GM19239 (cell line): ENCODE measurements around the gene ADAMTSL5.
A peak's percentile ranks its signal among the peaks of the same experiment; 100 is the strongest.
"Not testable (repeated sequence)": the region's sequence is repeated elsewhere in the genome, so short reads cannot be mapped to it uniquely, and the experiment has no call there.

Source experiments
- DNase-seq: peaks from one replicate; pipeline ENCODE4 v3.0.0; 2011; ENCODE audit warnings: low spot score; ENCODE audit not compliant: insufficient read length
- FAIRE-seq: peaks from 2 replicates; lab custom pipeline; 2011; peaks lifted over from hg19 to GRCh38; lab: Jason Lieb, UNC

ADAMTSL5 gene

GRCh38 chr19:1499231-1499630 lies 13.6 kb downstream of the ADAMTSL5 start:
- DNase-seq: not testable (repeated sequence)

GRCh38 chr19:1497578-1498235 lies 15.1 kb downstream of the ADAMTSL5 start:
- no peak for FAIRE-seq
- DNase-seq: no peak

More at GRCh38 chr19:1499231-1499630, 13.6 kb downstream of the ADAMTSL5 start:
- not testable (repeated sequence) for FAIRE-seq

GRCh38 chr19:1496714-1497577 lies 15.9 kb downstream of the ADAMTSL5 start:
- no peak for FAIRE-seq
- no peak for DNase-seq

- DNase-seq: no peak
- FAIRE-seq: no peak
Observed at GRCh38 chr19:1495799-1496713, 16.8 kb downstream of the ADAMTSL5 start.

GRCh38 chr19:1495051-1495798 lies 17.6 kb downstream of the ADAMTSL5 start:
- DNase-seq: no peak
- FAIRE-seq: no peak

- DNase-seq (no peak), FAIRE-seq (no peak)
Observed at GRCh38 chr19:1494115-1494815, 18.6 kb downstream of the ADAMTSL5 start.

- DNase-seq: no peak
- FAIRE-seq: no peak
Observed at GRCh38 chr19:1492474-1493006, 20.3 kb downstream of the ADAMTSL5 start.

- no peak for FAIRE-seq
- no peak for DNase-seq
Observed at GRCh38 chr19:1491849-1492170, 21.0 kb downstream of the ADAMTSL5 start.

GRCh38 chr19:1491114-1491848 lies 21.5 kb downstream of the ADAMTSL5 start, which contains the start of gene REEP6:
REEP6 (plus strand) TSS chr19:1491181; CDS start chr19:1491270, 89 bp downstream.
- no peak for DNase-seq
- no peak for FAIRE-seq

- DNase-seq (peak; percentile 95), FAIRE-seq (peak; percentile 97)
Observed at GRCh38 chr19:1490311-1491113, 22.3 kb downstream of the ADAMTSL5 start, which contains the start of gene PCSK4. PCSK4 (minus strand) TSS chr19:1490350; CDS start chr19:1490346, 4 bp downstream.

- no peak for FAIRE-seq
Observed at GRCh38 chr19:1489463-1490310, 23.1 kb downstream of the ADAMTSL5 start.

GRCh38 chr19:1488282-1488601 lies 24.6 kb downstream of the ADAMTSL5 start:
- DNase-seq (no peak), FAIRE-seq (no peak)

More at GRCh38 chr19:1489463-1490310, 23.1 kb downstream of the ADAMTSL5 start:
- no peak for DNase-seq

GRCh38 chr19:1487576-1488281 lies 25.1 kb downstream of the ADAMTSL5 start:
- DNase-seq: no peak
- no peak for FAIRE-seq

- DNase-seq (no peak), FAIRE-seq (no peak)
Observed at GRCh38 chr19:1486720-1487575, 25.9 kb downstream of the ADAMTSL5 start.

GRCh38 chr19:1483979-1484428 lies 28.8 kb downstream of the ADAMTSL5 start:
- FAIRE-seq (no peak), DNase-seq (no peak)
